WTC11 (cell line): Measurements from ENCODE around the gene C1orf146. TPM values are rescaled to one million over a fixed set of nuclear protein-coding genes. Genes with fewer than 3 reads are reported as not detected.

Source experiments
- ATAC-seq: fragments of 200-7000 bp; cut with Tn5 transposase; 2 replicates; pipeline ENCODE4 v1.10.0; 2021; ENCODE audit warnings: mild to moderate bottlenecking, moderate library complexity
- CTCF ChIA-PET: fragments of 300-600 bp; sonication (Branson Sonifier 250); formaldehyde crosslinking; loops from one replicate; lab custom pipeline; 2021; ENCODE audit warnings: antibody characterized with exemption; lab: Charles Lee
- POLR2A ChIA-PET: fragments of 350-600 bp; sonication (Branson Sonifier 250); formaldehyde crosslinking; loops from one replicate; lab custom pipeline; 2021; ENCODE audit warnings: antibody characterized with exemption; lab: Charles Lee
- DNase-seq: peaks from one replicate; pipeline ENCODE4 v3.0.0; 2021; ENCODE audit warnings: low spot score
- H3K27ac Mint-ChIP-seq: 2 replicates; pipeline ENCODE4 v1.8.0; 2021; ENCODE audit warnings: mixed read lengths
- H3K27me3 Mint-ChIP-seq: 2 replicates; pipeline ENCODE4 v1.8.0; 2021; ENCODE audit warnings: low read depth, mild to moderate bottlenecking, moderate library complexity, mixed read lengths
- H3K36me3 Mint-ChIP-seq: 2 replicates; pipeline ENCODE4 v1.8.0; 2021; ENCODE audit warnings: mixed read lengths
- H3K4me1 Mint-ChIP-seq: 2 replicates; pipeline ENCODE4 v1.8.0; 2022; ENCODE audit warnings: mixed read lengths
- H3K4me3 Mint-ChIP-seq: 2 replicates; pipeline ENCODE4 v1.8.0; 2021; ENCODE audit warnings: mild to moderate bottlenecking, moderate library complexity, mixed read lengths
- H3K9me3 Mint-ChIP-seq: 2 replicates; pipeline ENCODE4 v1.8.0; 2021; ENCODE audit warnings: mixed read lengths
- E2F1 ChIP-seq: sonication (generic); formaldehyde crosslinking; IDR thresholded peaks from 2 replicates; pipeline ENCODE4 v1.8.0; 2022; ENCODE audit warnings: mild to moderate bottlenecking, missing genetic modification reagents
- ESRRA ChIP-seq: sonication (generic); formaldehyde crosslinking; IDR thresholded peaks from 2 replicates; pipeline ENCODE4 v1.8.1; 2022; ENCODE audit warnings: mild to moderate bottlenecking, missing genetic modification reagents, borderline replicate concordance
- FOXP4 ChIP-seq: sonication (generic); formaldehyde crosslinking; IDR thresholded peaks from 2 replicates; pipeline ENCODE4 v1.8.0; 2022; ENCODE audit warnings: mild to moderate bottlenecking, missing genetic modification reagents
- HMGA2 ChIP-seq: fragments of 250-450 bp; sonication (Bioruptor Pico); IDR thresholded peaks from 2 replicates; pipeline ENCODE4 v1.4.0; 2021; ENCODE audit warnings: mild to moderate bottlenecking, moderate library complexity
- MAX ChIP-seq: sonication (generic); formaldehyde crosslinking; IDR thresholded peaks from 2 replicates; pipeline ENCODE4 v1.8.0; 2022; ENCODE audit warnings: mild to moderate bottlenecking, missing genetic modification reagents
- MXD4 ChIP-seq: fragments of 250-450 bp; sonication (Bioruptor Pico); IDR thresholded peaks from 2 replicates; pipeline ENCODE4 v1.8.0; 2021; ENCODE audit warnings: mild to moderate bottlenecking, moderate library complexity, borderline replicate concordance
- NR2C2 ChIP-seq: sonication (generic); formaldehyde crosslinking; IDR thresholded peaks from 2 replicates; pipeline ENCODE4 v1.8.0; 2022; ENCODE audit warnings: mild to moderate bottlenecking, missing genetic modification reagents
- OVOL2 ChIP-seq: fragments of 250-450 bp; sonication (Bioruptor Pico); IDR thresholded peaks from 2 replicates; pipeline ENCODE4 v1.9.0; 2021; ENCODE audit warnings: mild to moderate bottlenecking, borderline replicate concordance
- SMAD4 ChIP-seq: sonication (generic); formaldehyde crosslinking; IDR thresholded peaks from 2 replicates; pipeline ENCODE4 v1.8.0; 2022; ENCODE audit warnings: mild to moderate bottlenecking, missing genetic modification reagents
- TEAD1 ChIP-seq: sonication (generic); formaldehyde crosslinking; IDR thresholded peaks from 2 replicates; pipeline ENCODE4 v1.8.0; 2022; ENCODE audit warnings: mild to moderate bottlenecking, missing genetic modification reagents
- TP53 ChIP-seq: sonication (generic); formaldehyde crosslinking; IDR thresholded peaks from 2 replicates; pipeline ENCODE4 v1.8.1; 2023; ENCODE audit warnings: mild to moderate bottlenecking, missing genetic modification reagents
- USF2 ChIP-seq: sonication (generic); formaldehyde crosslinking; IDR thresholded peaks from 2 replicates; pipeline ENCODE4 v1.8.1; 2023; ENCODE audit warnings: mild to moderate bottlenecking, missing genetic modification reagents, moderate library complexity
- ZNF263 ChIP-seq: sonication (generic); formaldehyde crosslinking; IDR thresholded peaks from 2 replicates; pipeline ENCODE4 v1.8.1; 2022; ENCODE audit warnings: low read depth, mild to moderate bottlenecking, moderate library complexity, missing genetic modification reagents
- ZNF281 ChIP-seq: sonication (generic); formaldehyde crosslinking; IDR thresholded peaks from 2 replicates; pipeline ENCODE4 v1.8.0; 2023; ENCODE audit warnings: mild to moderate bottlenecking, missing genetic modification reagents
- ZNF425 ChIP-seq: fragments of 250-450 bp; sonication (Bioruptor Pico); conservative IDR thresholded peaks from 2 replicates; pipeline ENCODE4 v1.9.0; 2021; ENCODE audit warnings: mild to moderate bottlenecking
- total RNA-seq: library from RNA; stranded (reverse); gene quantifications from 3 replicates; pipeline ENCODE4 v1.2.3, GENCODE V29; 2021
- TF ChIP-seq, protein P1 (sequence below): fragments of 200-600 bp; IDR thresholded peaks from 2 replicates; pipeline ENCODE4 v1.8.0; 2022; ENCODE audit warnings: antibody characterized with exemption
- TF ChIP-seq, protein P2 (sequence below): sonication (generic); formaldehyde crosslinking; IDR thresholded peaks from 2 replicates; pipeline ENCODE4 v1.8.1; 2023; ENCODE audit warnings: mild to moderate bottlenecking, missing genetic modification reagents, moderate library complexity
- TF ChIP-seq, protein P3 (sequence below): fragments of 250-450 bp; sonication (Bioruptor Pico); IDR thresholded peaks from 2 replicates; pipeline ENCODE4 v2.1.2; 2022; ENCODE audit warnings: mild to moderate bottlenecking, moderate library complexity
- TF ChIP-seq, protein P4 (sequence below): sonication (generic); formaldehyde crosslinking; IDR thresholded peaks from 2 replicates; pipeline ENCODE4 v1.8.1; 2022; ENCODE audit warnings: mild to moderate bottlenecking, missing genetic modification reagents, moderate library complexity, borderline replicate concordance

Gene C1orf146
- total RNA-seq, 1 experiment from 2014 or later = not detected

GRCh38 chr1:92240034-92240433 lies 22.3 kb downstream of the C1orf146 start:
- DNase-seq = no peak
- H3K27me3 Mint-ChIP-seq = peaks cover 3% of the 10 kb centered on the region; the same call in 1 of the 2 replicates
- ChIA-PET POLR2A (interaction anchor here (0.6 kb wide), 1 partner anchor 1313 kb away, joined by 4 read pairs; no protein-coding TSS in a partner anchor), CTCF (no interaction called here)
- no peak for TF ChIP-seq HMGA2
- TF ChIP-seq, protein P1, sequence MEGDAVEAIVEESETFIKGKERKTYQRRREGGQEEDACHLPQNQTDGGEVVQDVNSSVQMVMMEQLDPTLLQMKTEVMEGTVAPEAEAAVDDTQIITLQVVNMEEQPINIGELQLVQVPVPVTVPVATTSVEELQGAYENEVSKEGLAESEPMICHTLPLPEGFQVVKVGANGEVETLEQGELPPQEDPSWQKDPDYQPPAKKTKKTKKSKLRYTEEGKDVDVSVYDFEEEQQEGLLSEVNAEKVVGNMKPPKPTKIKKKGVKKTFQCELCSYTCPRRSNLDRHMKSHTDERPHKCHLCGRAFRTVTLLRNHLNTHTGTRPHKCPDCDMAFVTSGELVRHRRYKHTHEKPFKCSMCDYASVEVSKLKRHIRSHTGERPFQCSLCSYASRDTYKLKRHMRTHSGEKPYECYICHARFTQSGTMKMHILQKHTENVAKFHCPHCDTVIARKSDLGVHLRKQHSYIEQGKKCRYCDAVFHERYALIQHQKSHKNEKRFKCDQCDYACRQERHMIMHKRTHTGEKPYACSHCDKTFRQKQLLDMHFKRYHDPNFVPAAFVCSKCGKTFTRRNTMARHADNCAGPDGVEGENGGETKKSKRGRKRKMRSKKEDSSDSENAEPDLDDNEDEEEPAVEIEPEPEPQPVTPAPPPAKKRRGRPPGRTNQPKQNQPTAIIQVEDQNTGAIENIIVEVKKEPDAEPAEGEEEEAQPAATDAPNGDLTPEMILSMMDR = no peak
- no peak for TF ChIP-seq SMAD4
- no peak for TF ChIP-seq E2F1 (CRISPR knock-in tag)
- no peak for TF ChIP-seq MXD4 (CRISPR knock-in tag)
- TF ChIP-seq OVOL2 (CRISPR knock-in tag) = no peak
- TF ChIP-seq ZNF281 (CRISPR knock-in tag) = no peak
- TF ChIP-seq, protein P2, sequence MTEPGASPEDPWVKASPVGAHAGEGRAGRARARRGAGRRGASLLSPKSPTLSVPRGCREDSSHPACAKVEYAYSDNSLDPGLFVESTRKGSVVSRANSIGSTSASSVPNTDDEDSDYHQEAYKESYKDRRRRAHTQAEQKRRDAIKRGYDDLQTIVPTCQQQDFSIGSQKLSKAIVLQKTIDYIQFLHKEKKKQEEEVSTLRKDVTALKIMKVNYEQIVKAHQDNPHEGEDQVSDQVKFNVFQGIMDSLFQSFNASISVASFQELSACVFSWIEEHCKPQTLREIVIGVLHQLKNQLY = no peak
- TF ChIP-seq TEAD1 (CRISPR knock-in tag) = no peak
- TF ChIP-seq MAX (CRISPR knock-in tag) = no peak
- TF ChIP-seq, protein P3, sequence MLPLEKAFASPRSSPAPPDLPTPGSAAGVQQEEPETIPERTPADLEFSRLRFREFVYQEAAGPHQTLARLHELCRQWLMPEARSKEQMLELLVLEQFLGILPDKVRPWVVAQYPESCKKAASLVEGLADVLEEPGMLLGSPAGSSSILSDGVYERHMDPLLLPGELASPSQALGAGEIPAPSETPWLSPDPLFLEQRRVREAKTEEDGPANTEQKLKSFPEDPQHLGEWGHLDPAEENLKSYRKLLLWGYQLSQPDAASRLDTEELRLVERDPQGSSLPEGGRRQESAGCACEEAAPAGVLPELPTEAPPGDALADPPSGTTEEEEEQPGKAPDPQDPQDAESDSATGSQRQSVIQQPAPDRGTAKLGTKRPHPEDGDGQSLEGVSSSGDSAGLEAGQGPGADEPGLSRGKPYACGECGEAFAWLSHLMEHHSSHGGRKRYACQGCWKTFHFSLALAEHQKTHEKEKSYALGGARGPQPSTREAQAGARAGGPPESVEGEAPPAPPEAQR (CRISPR knock-in tag) = no peak
- TF ChIP-seq ESRRA (CRISPR knock-in tag) = no peak
- no peak for TF ChIP-seq TP53 (CRISPR knock-in tag)
- no peak for TF ChIP-seq ZNF263 (CRISPR knock-in tag)
- no peak for TF ChIP-seq USF2 (CRISPR knock-in tag)
- no peak for TF ChIP-seq ZNF425
- no peak for TF ChIP-seq FOXP4 (CRISPR knock-in tag)
- TF ChIP-seq, protein P4, sequence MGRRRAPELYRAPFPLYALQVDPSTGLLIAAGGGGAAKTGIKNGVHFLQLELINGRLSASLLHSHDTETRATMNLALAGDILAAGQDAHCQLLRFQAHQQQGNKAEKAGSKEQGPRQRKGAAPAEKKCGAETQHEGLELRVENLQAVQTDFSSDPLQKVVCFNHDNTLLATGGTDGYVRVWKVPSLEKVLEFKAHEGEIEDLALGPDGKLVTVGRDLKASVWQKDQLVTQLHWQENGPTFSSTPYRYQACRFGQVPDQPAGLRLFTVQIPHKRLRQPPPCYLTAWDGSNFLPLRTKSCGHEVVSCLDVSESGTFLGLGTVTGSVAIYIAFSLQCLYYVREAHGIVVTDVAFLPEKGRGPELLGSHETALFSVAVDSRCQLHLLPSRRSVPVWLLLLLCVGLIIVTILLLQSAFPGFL (CRISPR knock-in tag) = no peak
- TF ChIP-seq NR2C2 (CRISPR knock-in tag) = no peak
- no peak overlapping the region for H3K27ac Mint-ChIP-seq
- no peaks in the 10 kb centered on the region for H3K9me3 Mint-ChIP-seq
- no peaks in the 10 kb centered on the region for H3K36me3 Mint-ChIP-seq
- ATAC-seq = no peak
- H3K4me1 Mint-ChIP-seq = peaks cover 2% of the 10 kb centered on the region; the same call in 1 of the 2 replicates
- H3K4me3 Mint-ChIP-seq = no peak overlapping the region
